Endothelial cell of umbilical vein (primary cell): ENCODE measurements around the gene PLCB4. TPM values are rescaled to one million over a fixed set of nuclear protein-coding genes. Genes with fewer than 3 reads are reported as not detected.

ENCODE experiments used
- BruUV-seq: library from RNA; stranded (reverse); fragments of 400-500 nt; replicated peaks from 2 replicates; lab custom pipeline; 2021; lab: Mats Ljungman, UMichigan
- CTCF ChIA-PET: fragments of 300-600, 350-600 bp; sonication (Branson Sonifier 250); formaldehyde crosslinking; loops from one replicate; lab custom pipeline; 2021; ENCODE audit warnings: antibody characterized with exemption, inconsistent platforms; lab: Charles Lee
- POLR2A ChIA-PET: fragments of 300-600, 350-600 bp; sonication (Branson Sonifier 250); formaldehyde crosslinking; loops from one replicate; lab custom pipeline; 2021; ENCODE audit warnings: antibody characterized with exemption, inconsistent platforms; lab: Charles Lee
- DNase-seq: peaks from one replicate; pipeline ENCODE4 v3.0.0-alpha.2; 2011; ENCODE audit warnings: low read depth, low spot score
- FAIRE-seq: peaks from 2 replicates; lab custom pipeline; 2011; peaks lifted over from hg19 to GRCh38; lab: Jason Lieb, UNC
- H2AFZ ChIP-seq: 2 replicates; pipeline ENCODE4 v1.6.0; 2012; ENCODE audit warnings: low read depth, low read length, control low read depth, inconsistent platforms
- H3K27ac ChIP-seq: 2 replicates; pipeline ENCODE4 v1.5.1; 2011; ENCODE audit warnings: low read depth, mild to moderate bottlenecking, control low read depth, low read length, moderate library complexity; ENCODE audit not compliant: insufficient read depth
- H3K27me3 ChIP-seq, 2 experiments: 2 replicates each; pipeline versions ENCODE4 v1.6.0 to v1.6.1; 2011; ENCODE audit warnings: low read length in 2 of 2, mixed read lengths in 1 of 2; ENCODE audit not compliant: control insufficient read depth in 2 of 2, insufficient read depth in 2 of 2
- H3K36me3 ChIP-seq, 2 experiments: 2 replicates in 1 of 2; 3 replicates in 1 of 2; pipeline ENCODE4 v1.5.1; 2011; ENCODE audit warnings: low read length in 2 of 2, mild to moderate bottlenecking in 1 of 2, moderate library complexity in 1 of 2; ENCODE audit not compliant: control insufficient read depth in 2 of 2, insufficient read depth in 2 of 2; ENCODE audit errors: extremely low read depth in 1 of 2
- H3K4me1 ChIP-seq: 3 replicates; pipeline ENCODE4 v1.5.1; 2011; ENCODE audit warnings: mild to moderate bottlenecking, low read length; ENCODE audit not compliant: control insufficient read depth, insufficient read depth; ENCODE audit errors: extremely low read depth
- H3K4me2 ChIP-seq: 2 replicates; pipeline ENCODE4 v1.6.1; 2011; ENCODE audit warnings: low read length, control low read depth, mixed read lengths; ENCODE audit not compliant: insufficient read depth
- H3K4me3 ChIP-seq, 3 experiments: fragments of 200-600 bp in 1 of 3; sonication (generic), shearing (Covaris generic) in 1 of 3; replicated peaks in 1 of 3; 2 replicates each; pipeline ENCODE4 v1.5.1; 2011 to 2016; ENCODE audit warnings: control low read depth in 3 of 3, low read length in 3 of 3, mild to moderate bottlenecking in 2 of 3, inconsistent platforms in 1 of 3, low read depth in 1 of 3, moderate library complexity in 1 of 3; ENCODE audit not compliant: insufficient read depth in 1 of 3
- H3K79me2 ChIP-seq: 2 replicates; pipeline ENCODE4 v1.6.0; 2012; ENCODE audit warnings: low read length, inconsistent platforms; ENCODE audit not compliant: control insufficient read depth, insufficient read depth
- H3K9ac ChIP-seq: replicated peaks from 2 replicates; pipeline ENCODE3; 2011; ENCODE audit warnings: low read length, control low read depth; ENCODE audit not compliant: insufficient read depth; ENCODE audit errors: extremely low read depth
- H3K9me1 ChIP-seq: replicated peaks from 3 replicates; pipeline ENCODE4 v1.6.0; 2011; ENCODE audit warnings: mild to moderate bottlenecking, low read length; ENCODE audit not compliant: control insufficient read depth, insufficient read depth; ENCODE audit errors: extremely low read depth
- H3K9me3 ChIP-seq: replicated peaks from 2 replicates; pipeline ENCODE4 v1.5.1; 2012; ENCODE audit warnings: low read length, inconsistent platforms; ENCODE audit not compliant: control insufficient read depth, insufficient read depth
- H4K20me1 ChIP-seq: replicated peaks from 2 replicates; pipeline ENCODE3; 2011; ENCODE audit warnings: mild to moderate bottlenecking, low read length; ENCODE audit not compliant: control insufficient read depth, insufficient read depth; ENCODE audit errors: extremely low read depth
- EZH2 ChIP-seq: IDR thresholded peaks from 2 replicates; pipeline ENCODE4 v1.6.1; 2012; ENCODE audit warnings: borderline replicate concordance, low read depth, mild to moderate bottlenecking, moderate library complexity, low read length, inconsistent platforms; ENCODE audit not compliant: severe bottlenecking
- FOS ChIP-seq: IDR thresholded peaks from 2 replicates; pipeline ENCODE4 v1.6.1; 2011; ENCODE audit warnings: mild to moderate bottlenecking, low read length, moderate library complexity, borderline replicate concordance; ENCODE audit not compliant: insufficient read depth
- GATA2 ChIP-seq: IDR thresholded peaks from 2 replicates; pipeline ENCODE4 v1.7.0; 2011; ENCODE audit warnings: low read depth, mild to moderate bottlenecking, moderate library complexity, mixed read lengths, low read length; ENCODE audit not compliant: insufficient read length, insufficient read depth
- JUN ChIP-seq: IDR thresholded peaks from 2 replicates; pipeline ENCODE4 v1.6.1; 2011; ENCODE audit warnings: borderline replicate concordance, low read depth; ENCODE audit not compliant: insufficient read length, insufficient read depth
- MAX ChIP-seq: IDR thresholded peaks from 2 replicates; pipeline ENCODE4 v1.6.1; 2011; ENCODE audit not compliant: insufficient read depth, insufficient read length
- MYC ChIP-seq: IDR thresholded peaks from one replicate; pipeline ENCODE4 v1.6.1; 2011; ENCODE audit warnings: mild to moderate bottlenecking, low read depth, low read length
- POLR2A ChIP-seq: IDR thresholded peaks from 2 replicates; pipeline ENCODE4 v1.6.1; 2012; ENCODE audit warnings: low read depth, mild to moderate bottlenecking, control low read depth, low read length
- POLR2AphosphoS5 ChIP-seq: IDR thresholded peaks from 2 replicates; pipeline ENCODE4 v1.6.1; 2012; ENCODE audit warnings: low read depth, mild to moderate bottlenecking, control low read depth, low read length, moderate library complexity; ENCODE audit not compliant: insufficient read depth
- dilution Hi-C: fragments of 300-500 bp; cut with MboI; formaldehyde crosslinking; loops from one replicate; pipeline ENCODE4 v1.15.0; 2019; ENCODE audit warnings: low sequenced_read_pairs; ENCODE audit not compliant: extremely low pct_ligation_motif_present
- intact Hi-C: fragments of 100-400 bp; cut with micrococcal nuclease; formaldehyde crosslinking; loops from one replicate; pipeline ENCODE4 v1.10.0; 2022
- polyA plus RNA-seq, 4 experiments: library from polyadenylated mRNA; depleted of rRNA in 3 of 4; stranded (reverse) in 3 of 4; unstranded in 1 of 4; fragments of >200 nt; gene quantifications; 2 replicates each; pipeline versions ENCODE4 v1.2.1 to v1.2.3, GENCODE V29; 2011 to 2012; ENCODE audit warnings: missing spikeins in 1 of 4
- total RNA-seq: library from RNA; stranded (reverse); gene quantifications from 2 replicates; pipeline ENCODE4 v1.2.3, GENCODE V29; 2021
- TF ChIP-seq, protein P1 (sequence below), 2 donors: IDR thresholded peaks; 1 replicate in 1 of 2; 2 replicates in 1 of 2; pipeline ENCODE4 v1.5.1; 2011; ENCODE audit warnings: low read length in 2 of 2, mild to moderate bottlenecking in 2 of 2, moderate library complexity in 2 of 2, control low read depth in 1 of 2, inconsistent platforms in 1 of 2, low read depth in 1 of 2; ENCODE audit not compliant: insufficient read depth in 1 of 2; ENCODE audit errors: extremely low read depth in 1 of 2

The PLCB4 gene
- total and polyA plus RNA-seq, 2 donors (not counting 3 experiments of a cell fraction or from before 2014, with no cell fraction given): 0.37 to 1.7 TPM

- intact Hi-C loops: no loop called here
- peak; percentile 31 for DNase-seq
- POLR2A ChIA-PET: no interaction called here
Observed at GRCh38 chr20:9280666-9281065, 211.8 kb downstream of the PLCB4 start.

DNA sequence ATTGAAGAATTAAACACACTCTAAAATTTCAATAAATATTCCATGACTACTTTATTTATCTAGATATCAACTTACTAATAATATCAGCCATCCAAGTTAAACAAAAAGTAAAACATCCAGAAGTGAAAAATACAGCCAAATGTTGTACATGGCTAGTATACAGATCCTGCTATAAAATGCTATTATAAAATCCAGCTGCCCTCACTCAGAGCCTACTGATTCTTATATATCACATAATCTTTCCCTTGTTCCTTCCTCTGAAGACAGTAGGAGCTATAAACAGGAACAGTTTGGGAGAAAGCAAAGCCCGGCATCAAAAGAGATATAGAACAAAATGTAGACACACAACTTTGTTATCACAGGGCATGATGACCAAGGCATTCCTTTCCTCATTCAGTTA, 212.9 kb downstream of the PLCB4 start:
- ChIA-PET POLR2A (no interaction called here), CTCF (no interaction called here)
- intact Hi-C loops (no loop called here), dilution Hi-C loops (no loop called here)
- H3K9ac ChIP-seq: no peak overlapping the region
- no peaks in the 10 kb centered on the region for H3K9me3 ChIP-seq
- no peak overlapping the region for H3K4me3 ChIP-seq
- H3K27me3 ChIP-seq: no peaks in the 10 kb centered on the region
- H3K36me3 ChIP-seq: no peaks in the 10 kb centered on the region
- no peak overlapping the region for H3K27ac ChIP-seq
- no peaks in the 10 kb centered on the region for H3K79me2 ChIP-seq
- H3K4me2 ChIP-seq: no peak overlapping the region
- H4K20me1 ChIP-seq: no peaks in the 10 kb centered on the region
- TF ChIP-seq EZH2 (no peak), POLR2A (no peak), FOS (no peak), JUN (no peak), GATA2 (no peak), MAX (no peak), POLR2AphosphoS5 (no peak), MYC (no peak)
- TF ChIP-seq, protein P1, sequence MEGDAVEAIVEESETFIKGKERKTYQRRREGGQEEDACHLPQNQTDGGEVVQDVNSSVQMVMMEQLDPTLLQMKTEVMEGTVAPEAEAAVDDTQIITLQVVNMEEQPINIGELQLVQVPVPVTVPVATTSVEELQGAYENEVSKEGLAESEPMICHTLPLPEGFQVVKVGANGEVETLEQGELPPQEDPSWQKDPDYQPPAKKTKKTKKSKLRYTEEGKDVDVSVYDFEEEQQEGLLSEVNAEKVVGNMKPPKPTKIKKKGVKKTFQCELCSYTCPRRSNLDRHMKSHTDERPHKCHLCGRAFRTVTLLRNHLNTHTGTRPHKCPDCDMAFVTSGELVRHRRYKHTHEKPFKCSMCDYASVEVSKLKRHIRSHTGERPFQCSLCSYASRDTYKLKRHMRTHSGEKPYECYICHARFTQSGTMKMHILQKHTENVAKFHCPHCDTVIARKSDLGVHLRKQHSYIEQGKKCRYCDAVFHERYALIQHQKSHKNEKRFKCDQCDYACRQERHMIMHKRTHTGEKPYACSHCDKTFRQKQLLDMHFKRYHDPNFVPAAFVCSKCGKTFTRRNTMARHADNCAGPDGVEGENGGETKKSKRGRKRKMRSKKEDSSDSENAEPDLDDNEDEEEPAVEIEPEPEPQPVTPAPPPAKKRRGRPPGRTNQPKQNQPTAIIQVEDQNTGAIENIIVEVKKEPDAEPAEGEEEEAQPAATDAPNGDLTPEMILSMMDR (IDR thresholded peaks at IDR 0.05; ENCODE audit: extremely low read depth in 1 of 2, insufficient read depth in 1 of 2, low read depth in 1 of 2, low read length in 2 of 2): no peak
- DNase-seq (no peak), FAIRE-seq (no peak)
- no peaks in the 10 kb centered on the region for H3K9me1 ChIP-seq
- no TSS peak for BruUV-seq
- H3K4me1 ChIP-seq: peaks cover 6% of the 10 kb centered on the region
- no peak overlapping the region for H2AFZ ChIP-seq

More at GRCh38 chr20:9280666-9281065, 211.8 kb downstream of the PLCB4 start:
- no peaks in the 10 kb centered on the region for H4K20me1 ChIP-seq
- no peaks in the 10 kb centered on the region for H3K36me3 ChIP-seq
- CTCF ChIA-PET: no interaction called here
- TF ChIP-seq MYC: no peak
- TF ChIP-seq GATA2: no peak
- TF ChIP-seq FOS: no peak
- TF ChIP-seq EZH2: no peak
- TF ChIP-seq POLR2AphosphoS5: no peak
- no peak for TF ChIP-seq MAX
- H3K27ac ChIP-seq: no peak overlapping the region
- no peak overlapping the region for H3K4me3 ChIP-seq
- H3K9ac ChIP-seq: no peak overlapping the region
- dilution Hi-C loops: no loop called here
- H3K4me2 ChIP-seq: no peak overlapping the region
- BruUV-seq: no TSS peak
- H3K79me2 ChIP-seq: no peaks in the 10 kb centered on the region
- H3K9me3 ChIP-seq: no peaks in the 10 kb centered on the region
- peaks cover 6% of the 10 kb centered on the region for H3K4me1 ChIP-seq
- H3K9me1 ChIP-seq: no peaks in the 10 kb centered on the region
- peak overlapping the region; percentile 43 for H2AFZ ChIP-seq
- no peak for FAIRE-seq
- H3K27me3 ChIP-seq: no peaks in the 10 kb centered on the region
